Activated B cell treated with CpG ODN at 0.5 μM for 24 hours (primary cell): Measurements from ENCODE around the gene LCA5L. TPM values are rescaled to one million over a fixed set of nuclear protein-coding genes. Genes with fewer than 3 reads are reported as not detected.

Experiments used
- ATAC-seq: fragments of 200-7000 bp; cut with Tn5 transposase; one replicate; pipeline ENCODE4 v1.10.0; 2021; ENCODE audit warnings: low read depth, mild to moderate bottlenecking, moderate library complexity
- CTCF ChIA-PET: fragments of 350-600 bp; sonication (Branson Sonifier 250); formaldehyde crosslinking; loops from one replicate; lab custom pipeline; 2021; ENCODE audit warnings: antibody characterized with exemption; lab: Charles Lee
- POLR2A ChIA-PET: fragments of 350-600 bp; sonication (Branson Sonifier 250); formaldehyde crosslinking; loops from one replicate; lab custom pipeline; 2021; ENCODE audit warnings: antibody characterized with exemption; lab: Charles Lee
- DNase-seq: peaks from one replicate; pipeline ENCODE4 v3.0.0; 2022
- H3K27ac Mint-ChIP-seq: one replicate; pipeline ENCODE4 v1.8.0; 2020; ENCODE audit warnings: mixed read lengths
- H3K27me3 Mint-ChIP-seq: one replicate; pipeline ENCODE4 v1.8.0; 2021; ENCODE audit warnings: mixed read lengths
- H3K36me3 Mint-ChIP-seq: one replicate; pipeline ENCODE4 v1.8.0; 2021; ENCODE audit warnings: low read depth, mixed read lengths
- H3K4me1 Mint-ChIP-seq: one replicate; pipeline ENCODE4 v1.8.0; 2021; ENCODE audit warnings: mixed read lengths
- H3K4me3 Mint-ChIP-seq: one replicate; pipeline ENCODE4 v1.8.0; 2020; ENCODE audit warnings: mild to moderate bottlenecking, mixed read lengths
- H3K9me3 Mint-ChIP-seq: one replicate; pipeline ENCODE4 v1.8.0; 2020; ENCODE audit warnings: mixed read lengths
- intact Hi-C: fragments of 100-400 bp; cut with micrococcal nuclease; formaldehyde crosslinking; loops from one replicate; pipeline ENCODE4 v1.15.1; 2024
- total RNA-seq: library from RNA; stranded (reverse); gene quantifications from 2 replicates; pipeline ENCODE4 v1.2.3, GENCODE V29; 2022
- TF ChIP-seq, protein P1 (sequence below): fragments of 200-600 bp; IDR thresholded peaks from one replicate; pipeline ENCODE4 v1.8.0; 2022; ENCODE audit warnings: antibody characterized with exemption, mild to moderate bottlenecking

The LCA5L gene
- total RNA-seq, 1 donor from 2014 or later: 0.33 TPM

DNA sequence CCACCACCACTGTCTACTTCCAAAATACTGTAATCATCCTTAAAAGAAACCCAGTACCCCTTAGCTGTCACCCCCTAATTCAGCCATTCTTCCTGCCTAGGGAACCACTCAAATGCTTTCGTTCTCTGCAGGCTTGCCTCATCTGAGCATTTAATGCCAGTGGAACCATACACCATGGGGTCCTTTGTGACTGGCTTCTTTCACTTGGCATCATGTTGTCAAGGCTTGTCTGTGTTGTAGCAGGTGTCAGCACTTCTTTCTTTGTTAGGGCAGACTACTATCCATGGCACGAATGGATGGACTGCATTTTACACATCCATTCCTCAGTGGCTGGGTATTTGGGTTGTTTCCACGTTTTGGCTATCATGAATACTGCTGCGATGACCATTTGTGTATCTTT is 34.7 kb upstream of the LCA5L start:
- H3K27ac Mint-ChIP-seq: no peak overlapping the region
- H3K27me3 Mint-ChIP-seq: no peaks in the 10 kb centered on the region
- no peaks in the 10 kb centered on the region for H3K9me3 Mint-ChIP-seq
- ChIA-PET POLR2A (no interaction called here), CTCF (no interaction called here)
- intact Hi-C loops: no loop called here
- no peak for ATAC-seq
- no peak overlapping the region for H3K4me3 Mint-ChIP-seq
- no peaks in the 10 kb centered on the region for H3K36me3 Mint-ChIP-seq
- H3K4me1 Mint-ChIP-seq: no peaks in the 10 kb centered on the region
- DNase-seq: no peak
- TF ChIP-seq, protein P1, sequence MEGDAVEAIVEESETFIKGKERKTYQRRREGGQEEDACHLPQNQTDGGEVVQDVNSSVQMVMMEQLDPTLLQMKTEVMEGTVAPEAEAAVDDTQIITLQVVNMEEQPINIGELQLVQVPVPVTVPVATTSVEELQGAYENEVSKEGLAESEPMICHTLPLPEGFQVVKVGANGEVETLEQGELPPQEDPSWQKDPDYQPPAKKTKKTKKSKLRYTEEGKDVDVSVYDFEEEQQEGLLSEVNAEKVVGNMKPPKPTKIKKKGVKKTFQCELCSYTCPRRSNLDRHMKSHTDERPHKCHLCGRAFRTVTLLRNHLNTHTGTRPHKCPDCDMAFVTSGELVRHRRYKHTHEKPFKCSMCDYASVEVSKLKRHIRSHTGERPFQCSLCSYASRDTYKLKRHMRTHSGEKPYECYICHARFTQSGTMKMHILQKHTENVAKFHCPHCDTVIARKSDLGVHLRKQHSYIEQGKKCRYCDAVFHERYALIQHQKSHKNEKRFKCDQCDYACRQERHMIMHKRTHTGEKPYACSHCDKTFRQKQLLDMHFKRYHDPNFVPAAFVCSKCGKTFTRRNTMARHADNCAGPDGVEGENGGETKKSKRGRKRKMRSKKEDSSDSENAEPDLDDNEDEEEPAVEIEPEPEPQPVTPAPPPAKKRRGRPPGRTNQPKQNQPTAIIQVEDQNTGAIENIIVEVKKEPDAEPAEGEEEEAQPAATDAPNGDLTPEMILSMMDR: no peak

DNA sequence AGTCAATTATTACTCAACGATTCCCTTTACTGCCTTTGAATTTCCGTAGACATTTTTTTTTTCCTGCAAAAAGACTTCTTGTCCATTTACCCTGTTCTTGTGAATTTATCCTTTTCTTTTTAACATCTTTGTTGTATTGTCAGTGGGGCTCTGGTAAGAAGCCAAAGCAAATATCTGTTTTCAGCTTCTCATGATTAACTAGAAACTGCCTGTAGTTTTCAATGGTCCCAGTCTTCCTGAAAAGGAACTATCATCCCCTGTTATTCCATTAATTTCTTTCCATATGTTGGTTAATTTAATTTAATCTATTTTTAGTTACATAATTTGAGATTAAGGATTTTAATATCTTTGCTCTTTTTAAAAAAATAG is 34.2 kb upstream of the LCA5L start:
- ChIA-PET POLR2A (no interaction called here), CTCF (no interaction called here)
- Mint-ChIP-seq H3K27me3 (no peaks in the 10 kb centered on the region), H3K4me1 (no peaks in the 10 kb centered on the region), H3K4me3 (no peak overlapping the region), H3K9me3 (no peaks in the 10 kb centered on the region), H3K27ac (no peak overlapping the region), H3K36me3 (no peaks in the 10 kb centered on the region)
- intact Hi-C loops: no loop called here
- ATAC-seq (no peak), DNase-seq (no peak)
- TF ChIP-seq, protein P1: no peak

DNA sequence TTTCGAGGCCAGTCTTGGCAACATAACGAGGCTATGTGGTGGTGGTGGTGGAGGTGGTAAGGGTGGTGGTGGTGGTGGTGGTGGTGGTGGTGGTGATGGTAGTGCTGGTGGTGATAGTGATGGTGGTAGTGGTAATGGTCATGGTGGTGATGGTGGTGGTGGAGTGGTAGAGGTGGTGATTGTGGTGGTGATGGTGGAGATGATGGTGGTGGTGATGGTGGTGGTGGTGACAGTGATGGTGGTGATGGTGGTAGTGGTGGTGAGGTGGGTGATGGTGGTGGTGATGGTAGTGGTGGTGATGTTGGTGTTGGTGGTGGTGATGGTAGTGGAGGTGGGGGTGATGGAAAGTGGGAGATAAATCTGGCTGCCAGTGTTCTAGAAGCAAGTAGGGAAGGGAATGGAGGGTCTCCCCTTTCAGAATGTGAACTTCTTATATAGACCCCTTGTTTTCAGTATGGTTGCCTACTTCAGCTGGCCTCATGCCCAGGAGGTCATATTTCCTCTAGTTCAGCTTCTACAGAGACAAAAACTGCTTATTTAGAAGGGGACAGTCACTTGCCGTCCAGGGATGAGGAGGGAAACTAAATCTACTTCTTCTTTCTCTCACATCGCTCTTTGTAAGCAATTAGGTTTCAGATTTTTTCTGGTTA is 33.7 kb upstream of the LCA5L start:
- Mint-ChIP-seq H3K36me3 (no peaks in the 10 kb centered on the region), H3K9me3 (no peaks in the 10 kb centered on the region), H3K27me3 (no peaks in the 10 kb centered on the region), H3K4me1 (no peaks in the 10 kb centered on the region), H3K4me3 (no peak overlapping the region), H3K27ac (no peak overlapping the region)
- TF ChIP-seq, protein P1: no peak
- intact Hi-C loops: no loop called here
- POLR2A ChIA-PET: no interaction called here
- ATAC-seq (no peak), DNase-seq (no peak)
- CTCF ChIA-PET: no interaction called here

DNA sequence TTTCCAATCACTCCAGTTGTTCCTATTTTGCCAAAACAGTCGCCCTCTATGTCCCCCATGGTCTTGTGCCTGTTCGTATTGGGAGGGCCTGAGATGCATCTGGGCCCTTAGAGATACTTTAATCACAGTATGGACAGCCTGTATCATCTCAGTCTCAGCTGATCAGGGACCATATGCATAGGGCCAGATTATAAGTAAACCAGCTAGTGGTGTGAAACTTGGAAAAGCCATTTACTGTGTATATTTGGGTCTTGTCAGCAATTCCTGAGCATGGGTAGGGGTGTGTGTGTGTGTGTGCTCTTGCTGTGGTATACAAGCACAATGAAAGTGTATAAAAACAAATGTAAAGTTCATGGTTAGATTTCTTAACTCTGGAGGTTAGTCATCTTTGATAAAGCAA is 29.0 kb upstream of the LCA5L start:
- intact Hi-C loops: no loop called here

DNA sequence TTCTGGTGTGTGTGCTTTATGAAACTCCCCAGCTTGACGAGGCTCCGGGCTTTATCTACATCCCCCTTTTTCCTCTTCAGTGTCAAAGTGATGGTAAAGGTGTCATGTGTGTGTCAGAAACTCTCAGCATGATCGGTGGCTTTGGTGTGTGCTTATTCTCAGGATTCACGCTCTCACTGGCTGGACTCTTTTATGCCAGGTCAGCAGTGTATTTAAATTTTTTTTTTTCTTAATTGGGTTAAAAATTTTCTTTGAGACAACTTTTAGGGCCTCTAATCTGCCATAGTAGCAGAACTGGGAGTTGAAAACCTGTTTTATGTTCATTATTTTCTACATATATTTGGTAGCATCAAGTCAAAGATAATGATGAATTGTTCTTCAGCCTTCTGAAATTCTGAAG is 27.2 kb upstream of the LCA5L start:
- Mint-ChIP-seq H3K27me3 (no peaks in the 10 kb centered on the region), H3K9me3 (no peaks in the 10 kb centered on the region), H3K4me3 (no peak overlapping the region), H3K4me1 (no peaks in the 10 kb centered on the region), H3K27ac (no peak overlapping the region), H3K36me3 (no peaks in the 10 kb centered on the region)
- ATAC-seq: no peak
- TF ChIP-seq, protein P1: no peak
- no peak for DNase-seq
- ChIA-PET CTCF (no interaction called here), POLR2A (no interaction called here)
- intact Hi-C loops: no loop called here

More for the DNA sequence above, 29.0 kb upstream of the LCA5L start:
- no peaks in the 10 kb centered on the region for H3K9me3 Mint-ChIP-seq
- ATAC-seq (no peak), DNase-seq (no peak)
- no peak overlapping the region for H3K27ac Mint-ChIP-seq
- no peaks in the 10 kb centered on the region for H3K36me3 Mint-ChIP-seq
- ChIA-PET CTCF (no interaction called here), POLR2A (no interaction called here)
- TF ChIP-seq, protein P1: no peak
- H3K4me3 Mint-ChIP-seq: no peak overlapping the region
- H3K4me1 Mint-ChIP-seq: no peaks in the 10 kb centered on the region
- no peaks in the 10 kb centered on the region for H3K27me3 Mint-ChIP-seq
